ENCODE results near the gene TRIM10. TPM values are rescaled to one million over a fixed set of nuclear protein-coding genes. Genes with fewer than 3 reads are reported as not detected.
"Not testable (repeated sequence)": the region's sequence is repeated elsewhere in the genome, so short reads cannot be mapped to it uniquely, and the experiment has no call there.

TRIM10 gene
- total RNA-seq, 1 donor from 2014 or later: not detected

GRCh38 chr6:30147096-30147495, 13.9 kb downstream of the TRIM10 start:
- H3K4me3 Mint-ChIP-seq: no peak overlapping the region
- no peaks in the 10 kb centered on the region for H3K4me1 Mint-ChIP-seq
- no peak for ATAC-seq (ENCODE audit: low read depth)
- peaks cover 44% of the 10 kb centered on the region for H3K27me3 Mint-ChIP-seq
- no peak overlapping the region for H3K27ac Mint-ChIP-seq
- POLR2A ChIA-PET: no interaction called here
- no peaks in the 10 kb centered on the region for H3K36me3 Mint-ChIP-seq (ENCODE audit: low read depth)
- intact Hi-C loops (cut with micrococcal nuclease): no loop called here
- TF ChIP-seq CTCF (IDR thresholded peaks at IDR 0.05): no peak
- DNase-seq: no peak
- CTCF ChIA-PET: interaction anchor here (1.3 kb wide), 1 partner anchor 15 kb away, joined by 4 read pairs; no protein-coding TSS in a partner anchor
- no peaks in the 10 kb centered on the region for H3K9me3 Mint-ChIP-seq

DNA sequence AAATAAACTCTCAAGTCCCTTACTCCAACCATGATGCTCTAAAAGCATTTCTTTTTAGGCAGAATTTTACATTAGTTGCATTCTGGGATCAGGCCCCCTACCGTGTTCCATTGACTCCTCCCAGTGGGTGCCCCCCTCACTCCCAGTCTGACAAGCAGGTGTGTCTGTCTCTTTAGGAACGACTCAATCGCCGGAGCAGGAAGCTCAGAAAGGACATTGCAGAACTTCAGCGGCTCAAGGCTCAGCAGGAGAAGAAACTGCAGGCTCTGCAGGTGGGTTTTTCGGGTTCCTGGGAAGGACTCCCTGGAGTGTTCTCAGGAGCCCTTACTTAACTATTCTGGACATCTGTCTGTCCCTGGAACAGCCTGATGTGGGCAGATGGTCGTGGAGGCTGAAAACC, 15.2 kb downstream of the TRIM10 start:
- H3K27me3 Mint-ChIP-seq: peaks cover 53% of the 10 kb centered on the region
- no peaks in the 10 kb centered on the region for H3K36me3 Mint-ChIP-seq (ENCODE audit: low read depth)
- H3K27ac Mint-ChIP-seq: no peak overlapping the region
- CTCF ChIA-PET: no interaction called here
- ATAC-seq (ENCODE audit: low read depth) (no peak), DNase-seq (no peak)
- no peaks in the 10 kb centered on the region for H3K4me1 Mint-ChIP-seq
- POLR2A ChIA-PET: no interaction called here
- H3K4me3 Mint-ChIP-seq: no peak overlapping the region
- no peak for TF ChIP-seq CTCF (IDR thresholded peaks at IDR 0.05)
- no peaks in the 10 kb centered on the region for H3K9me3 Mint-ChIP-seq
- intact Hi-C loops (cut with micrococcal nuclease): no loop called here

- intact Hi-C loops (cut with micrococcal nuclease): no loop called here
- H3K4me1 Mint-ChIP-seq: no peaks in the 10 kb centered on the region
- ChIA-PET POLR2A (no interaction called here), CTCF (no interaction called here)
- H3K27me3 Mint-ChIP-seq: peaks cover 55% of the 10 kb centered on the region
- ATAC-seq (ENCODE audit: low read depth): no peak
- DNase-seq: no peak
- H3K4me3 Mint-ChIP-seq: no peak overlapping the region
- H3K9me3 Mint-ChIP-seq: no peaks in the 10 kb centered on the region
- H3K27ac Mint-ChIP-seq: no peak overlapping the region
- H3K36me3 Mint-ChIP-seq (ENCODE audit: low read depth): no peaks in the 10 kb centered on the region
- no peak for TF ChIP-seq CTCF (IDR thresholded peaks at IDR 0.05)
Observed at GRCh38 chr6:30144811-30145210, 16.2 kb downstream of the TRIM10 start.

GRCh38 chr6:30143780-30144179, 17.2 kb downstream of the TRIM10 start:
- CTCF ChIA-PET: interaction anchor here (1.1 kb wide), 1 partner anchor 40 kb away, joined by 3 read pairs; no protein-coding TSS in a partner anchor
- ATAC-seq (ENCODE audit: low read depth) (no peak), DNase-seq (no peak)
- POLR2A ChIA-PET: interaction anchor here (0.7 kb wide), 1 partner anchor 226 kb away, joined by 4 read pairs; no protein-coding TSS in a partner anchor
- Mint-ChIP-seq H3K27ac (no peak overlapping the region), H3K9me3 (no peaks in the 10 kb centered on the region), H3K4me3 (no peak overlapping the region), H3K36me3 (ENCODE audit: low read depth) (no peaks in the 10 kb centered on the region), H3K4me1 (no peaks in the 10 kb centered on the region), H3K27me3 (peaks cover 56% of the 10 kb centered on the region)
- intact Hi-C loops (cut with micrococcal nuclease): no loop called here
- TF ChIP-seq CTCF (IDR thresholded peaks at IDR 0.05): no peak

GRCh38 chr6:30142665-30143064, 18.3 kb downstream of the TRIM10 start:
- Mint-ChIP-seq H3K27ac (no peak overlapping the region), H3K36me3 (ENCODE audit: low read depth) (no peaks in the 10 kb centered on the region), H3K27me3 (peaks cover 53% of the 10 kb centered on the region), H3K9me3 (no peaks in the 10 kb centered on the region), H3K4me1 (no peaks in the 10 kb centered on the region), H3K4me3 (no peak overlapping the region)
- ChIA-PET POLR2A (no interaction called here), CTCF (interaction anchor here (1.1 kb wide), 1 partner anchor 39 kb away, joined by 3 read pairs; no protein-coding TSS in a partner anchor)
- DNase-seq (no peak), ATAC-seq (ENCODE audit: low read depth) (no peak)
- intact Hi-C loops (cut with micrococcal nuclease): no loop called here
- no peak for TF ChIP-seq CTCF (IDR thresholded peaks at IDR 0.05)

DNA sequence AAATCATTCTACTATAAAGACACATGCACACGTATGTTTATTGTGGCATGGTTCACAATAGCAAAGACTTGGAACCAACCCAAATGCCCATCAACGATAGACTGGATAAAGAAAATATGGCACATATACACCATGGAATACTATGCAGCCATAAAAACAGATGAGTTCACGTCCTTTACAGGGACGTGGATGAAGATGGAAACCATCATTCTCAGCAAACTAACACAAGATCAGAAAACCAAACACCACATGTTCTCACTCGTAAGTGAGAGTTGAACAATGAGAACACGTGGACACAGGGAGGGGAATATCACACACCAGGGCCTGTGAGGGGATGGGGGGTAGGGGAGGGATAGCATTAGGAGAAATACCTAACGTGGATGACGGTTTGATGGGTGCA, 20.8 kb downstream of the TRIM10 start:
- peaks cover 47% of the 10 kb centered on the region for H3K27me3 Mint-ChIP-seq
- H3K27ac Mint-ChIP-seq: not testable (repeated sequence)

More for the DNA sequence above, 20.8 kb downstream of the TRIM10 start:
- intact Hi-C loops (cut with micrococcal nuclease); POLR2A ChIA-PET; H3K9me3 Mint-ChIP-seq; ATAC-seq (ENCODE audit: low read depth); DNase-seq; CTCF ChIA-PET; H3K36me3 Mint-ChIP-seq (ENCODE audit: low read depth); H3K4me3 Mint-ChIP-seq; H3K4me1 Mint-ChIP-seq: not testable (repeated sequence)

All from activated B cell treated with CpG ODN at 0.5 μM for 24 hours (primary cell).